Nephron (organoid): Measurements from ENCODE around the gene CELA2B.

Source experiments
- H3K27ac Mint-ChIP-seq, 3 experiments: 2 replicates each; pipeline ENCODE4 v1.8.0; 2020; ENCODE audit warnings: mixed read lengths in 3 of 3, mild to moderate bottlenecking in 2 of 3, moderate library complexity in 1 of 3
- H3K27me3 Mint-ChIP-seq: 2 replicates; pipeline ENCODE4 v1.8.0; 2021; ENCODE audit warnings: low read depth, mild to moderate bottlenecking, moderate library complexity, mixed read lengths
- H3K36me3 Mint-ChIP-seq: 2 replicates; pipeline ENCODE4 v1.8.0; 2020; ENCODE audit warnings: low read depth, mixed read lengths
- H3K4me1 Mint-ChIP-seq: 2 replicates; pipeline ENCODE4 v1.8.0; 2020; ENCODE audit warnings: mixed read lengths
- H3K4me3 Mint-ChIP-seq, 3 experiments: 2 replicates each; pipeline ENCODE4 v1.8.0; 2020; ENCODE audit warnings: mild to moderate bottlenecking in 3 of 3, mixed read lengths in 3 of 3, moderate library complexity in 2 of 3
- H3K9me3 Mint-ChIP-seq: 2 replicates; pipeline ENCODE4 v1.8.0; 2020; ENCODE audit warnings: mixed read lengths
- TF ChIP-seq, protein P1 (sequence below), 3 experiments: fragments of 200-600 bp; sonication (generic); IDR thresholded peaks; one replicate each; pipeline ENCODE4 v1.5.0; 2021; ENCODE audit warnings: antibody characterized with exemption in 3 of 3; ENCODE audit not compliant: unreplicated experiment in 3 of 3

CELA2B gene

DNA sequence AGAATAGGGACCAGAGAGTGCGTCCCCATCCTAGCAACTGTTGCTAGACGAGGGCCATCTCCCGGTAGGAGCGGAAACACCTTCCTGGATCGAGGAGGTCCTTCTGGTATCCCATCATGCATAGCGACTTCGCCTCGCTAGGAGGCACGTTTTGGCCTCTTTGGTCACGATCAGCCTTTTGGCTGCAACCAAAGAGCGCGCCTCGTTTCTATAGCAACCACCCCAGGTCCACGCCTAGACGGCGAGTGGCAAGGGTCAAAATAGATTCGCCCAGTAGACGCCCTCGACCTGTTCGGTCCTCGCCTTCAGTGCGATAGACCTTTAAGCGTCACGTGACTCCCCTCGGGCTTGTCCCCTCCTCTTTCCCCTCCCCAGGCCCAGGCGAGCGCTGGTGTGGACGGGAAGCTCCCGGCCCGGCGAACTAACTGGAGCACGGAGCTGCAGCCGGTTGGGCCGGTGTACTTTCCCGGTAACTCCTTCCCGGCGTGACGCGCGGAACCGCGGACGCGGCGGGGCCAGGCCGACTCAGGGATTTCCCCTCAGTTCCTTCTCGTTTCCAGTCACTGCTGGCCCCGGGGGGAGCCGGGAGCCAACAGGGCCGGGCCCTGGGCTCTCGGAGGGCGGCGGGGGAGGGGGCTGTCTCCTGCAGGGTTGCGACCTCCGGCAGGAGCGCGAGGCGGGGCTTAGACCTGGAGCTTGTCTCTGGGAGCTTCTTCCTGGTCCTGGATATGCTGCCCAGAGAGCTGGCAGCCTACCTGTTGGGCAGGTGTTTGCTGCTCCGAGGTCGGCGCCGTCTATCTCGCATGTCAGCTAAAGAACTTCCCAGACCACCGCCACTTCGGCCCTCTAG lies 50.8 kb downstream of the CELA2B start, which contains the start of gene DNAJC16:
DNAJC16 (plus strand) TSS at position 359 of the 850 bp plus-strand sequence. CDS start 2,258 bp downstream, outside the sequence.
- TF ChIP-seq, protein P1, sequence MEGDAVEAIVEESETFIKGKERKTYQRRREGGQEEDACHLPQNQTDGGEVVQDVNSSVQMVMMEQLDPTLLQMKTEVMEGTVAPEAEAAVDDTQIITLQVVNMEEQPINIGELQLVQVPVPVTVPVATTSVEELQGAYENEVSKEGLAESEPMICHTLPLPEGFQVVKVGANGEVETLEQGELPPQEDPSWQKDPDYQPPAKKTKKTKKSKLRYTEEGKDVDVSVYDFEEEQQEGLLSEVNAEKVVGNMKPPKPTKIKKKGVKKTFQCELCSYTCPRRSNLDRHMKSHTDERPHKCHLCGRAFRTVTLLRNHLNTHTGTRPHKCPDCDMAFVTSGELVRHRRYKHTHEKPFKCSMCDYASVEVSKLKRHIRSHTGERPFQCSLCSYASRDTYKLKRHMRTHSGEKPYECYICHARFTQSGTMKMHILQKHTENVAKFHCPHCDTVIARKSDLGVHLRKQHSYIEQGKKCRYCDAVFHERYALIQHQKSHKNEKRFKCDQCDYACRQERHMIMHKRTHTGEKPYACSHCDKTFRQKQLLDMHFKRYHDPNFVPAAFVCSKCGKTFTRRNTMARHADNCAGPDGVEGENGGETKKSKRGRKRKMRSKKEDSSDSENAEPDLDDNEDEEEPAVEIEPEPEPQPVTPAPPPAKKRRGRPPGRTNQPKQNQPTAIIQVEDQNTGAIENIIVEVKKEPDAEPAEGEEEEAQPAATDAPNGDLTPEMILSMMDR (IDR thresholded peaks at IDR 0.05; ENCODE audit: unreplicated experiment in 3 of 3), result no peak
- H3K36me3 Mint-ChIP-seq, result peaks cover 5% of the 10 kb centered on the region
- H3K4me3 Mint-ChIP-seq, result peak within 1 kb of the TSS; percentile 82 to 88 (median 87)
- H3K27me3 Mint-ChIP-seq, result no peaks in the 10 kb centered on the region
- H3K27ac Mint-ChIP-seq, result peak within 1 kb of the TSS; percentile 82 to 100 (median 88)
- H3K9me3 Mint-ChIP-seq, result no peaks in the 10 kb centered on the region
- peaks cover 47% of the 10 kb centered on the region for H3K4me1 Mint-ChIP-seq

DNA sequence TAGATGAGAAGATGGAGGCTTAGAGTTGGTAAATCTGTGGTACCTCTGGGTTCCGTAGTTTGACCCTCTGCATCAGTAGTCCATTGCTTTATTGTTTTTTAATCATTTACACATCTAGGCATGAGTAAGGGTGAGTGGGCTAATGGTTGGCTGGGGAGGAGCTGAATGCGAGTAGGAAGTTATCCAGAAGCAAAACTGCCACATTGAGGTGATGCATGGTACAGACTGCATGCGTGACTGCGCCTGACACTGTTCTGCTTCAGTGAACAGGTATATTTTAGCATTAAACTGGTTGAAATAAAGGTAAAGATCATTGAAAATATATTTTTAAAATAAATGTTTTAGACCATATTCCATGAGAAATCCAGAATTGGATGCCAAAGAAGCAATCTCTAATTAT lies 55.1 kb downstream of the CELA2B start:
- peaks cover 17% of the 10 kb centered on the region for H3K36me3 Mint-ChIP-seq
- H3K4me1 Mint-ChIP-seq, result peaks cover 22% of the 10 kb centered on the region
- H3K27ac Mint-ChIP-seq, result peak overlapping the region in 1 of 3 experiments; percentile 33
- no peaks in the 10 kb centered on the region for H3K27me3 Mint-ChIP-seq
- H3K9me3 Mint-ChIP-seq, result no peaks in the 10 kb centered on the region
- TF ChIP-seq, protein P1 (IDR thresholded peaks at IDR 0.05; ENCODE audit: unreplicated experiment in 3 of 3), result no peak
- H3K4me3 Mint-ChIP-seq, result no peak overlapping the region

DNA sequence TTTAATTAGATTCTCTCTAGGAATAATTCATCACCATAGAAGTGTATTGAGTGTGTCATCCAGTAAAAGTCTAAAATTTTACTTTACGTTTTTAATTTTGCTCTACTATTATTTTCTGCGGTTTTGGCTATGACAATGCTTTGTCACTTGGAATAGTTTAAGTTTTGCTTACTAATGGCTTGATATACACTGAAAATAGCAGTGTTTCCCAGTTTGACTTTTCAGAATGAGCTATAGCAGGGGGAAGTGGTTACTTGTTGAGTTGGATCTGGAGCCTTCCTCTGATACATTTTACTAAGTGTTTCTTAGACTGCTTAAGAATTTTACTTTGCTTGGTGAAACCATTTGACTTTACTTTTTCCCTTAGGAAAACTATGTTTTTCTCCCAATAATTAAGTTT lies 55.8 kb downstream of the CELA2B start:
- TF ChIP-seq, protein P1 (IDR thresholded peaks at IDR 0.05; ENCODE audit: unreplicated experiment in 3 of 3), result no peak

DNA sequence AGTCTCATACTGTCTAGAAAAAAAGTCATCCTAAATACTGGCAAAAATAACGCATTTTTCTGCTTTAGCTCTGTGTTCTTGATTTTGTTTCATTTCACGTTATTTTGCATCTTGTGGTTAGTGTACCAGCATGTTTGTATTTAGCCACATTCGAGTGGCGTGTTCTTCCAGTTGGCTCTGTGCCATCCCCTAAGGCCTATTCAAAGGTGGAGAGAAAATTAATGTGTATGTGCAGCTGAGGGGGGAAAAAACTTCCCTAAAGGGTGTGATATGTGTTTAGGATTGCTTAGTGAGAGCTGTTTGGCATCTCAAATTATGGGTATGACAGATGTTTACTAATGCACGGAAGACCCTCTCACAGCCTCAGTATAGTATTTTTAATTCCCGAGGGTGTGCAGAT lies 62.9 kb downstream of the CELA2B start:
- H3K27me3 Mint-ChIP-seq, result no peaks in the 10 kb centered on the region
- peak overlapping the region in 2 of 3 experiments; percentile 35 to 51 for H3K27ac Mint-ChIP-seq
- peaks cover 67% of the 10 kb centered on the region for H3K36me3 Mint-ChIP-seq
- no peaks in the 10 kb centered on the region for H3K9me3 Mint-ChIP-seq
- no peaks in the 10 kb centered on the region for H3K4me1 Mint-ChIP-seq
- TF ChIP-seq, protein P1 (IDR thresholded peaks at IDR 0.05; ENCODE audit: unreplicated experiment in 3 of 3), result no peak
- no peak overlapping the region for H3K4me3 Mint-ChIP-seq

More for the DNA sequence above, 55.8 kb downstream of the CELA2B start:
- no peak overlapping the region for H3K27ac Mint-ChIP-seq
- no peaks in the 10 kb centered on the region for H3K9me3 Mint-ChIP-seq
- no peak overlapping the region for H3K4me3 Mint-ChIP-seq
- no peaks in the 10 kb centered on the region for H3K27me3 Mint-ChIP-seq
- peaks cover 23% of the 10 kb centered on the region for H3K36me3 Mint-ChIP-seq
- peaks cover 17% of the 10 kb centered on the region for H3K4me1 Mint-ChIP-seq

DNA sequence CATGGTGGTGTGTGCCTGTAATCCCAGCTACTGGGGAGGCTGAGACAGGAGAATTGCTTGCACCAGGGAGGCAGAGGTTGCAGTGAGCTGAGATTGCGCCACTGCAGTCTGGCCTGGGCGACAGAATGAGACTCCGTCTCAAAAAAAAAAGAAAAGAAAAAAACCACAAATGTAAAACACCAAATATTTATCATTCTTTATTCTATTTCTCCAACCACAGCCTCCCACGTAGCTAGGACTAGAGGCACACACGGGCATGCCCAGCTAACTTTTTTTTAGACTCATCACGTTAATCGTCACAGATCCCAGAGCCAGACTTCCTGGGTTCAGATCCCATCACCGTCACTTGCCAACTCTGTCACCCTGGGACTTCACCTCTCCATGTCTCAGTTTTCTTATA lies 64.3 kb downstream of the CELA2B start:
- Mint-ChIP-seq H3K9me3 (no peaks in the 10 kb centered on the region), H3K4me3 (no peak overlapping the region), H3K4me1 (no peaks in the 10 kb centered on the region), H3K36me3 (peaks cover 68% of the 10 kb centered on the region), H3K27ac (peak overlapping the region in 1 of 3 experiments; percentile 91), H3K27me3 (no peaks in the 10 kb centered on the region)
- TF ChIP-seq, protein P1 (IDR thresholded peaks at IDR 0.05; ENCODE audit: unreplicated experiment in 3 of 3), result no peak
